Measurements from ENCODE around the gene PRR33. TPM values are rescaled to one million over a fixed set of nuclear protein-coding genes. Genes with fewer than 3 reads are reported as not detected.

Gene PRR33
- total and polyA plus RNA-seq, 10 of the 15 experiments (the other 5 are each of a cell fraction or from before 2014, with no cell fraction given) = 0.02 to 1.0 (median 0.38) TPM; not detected in 6

- no peak for TF ChIP-seq POLR2AphosphoS2 (IDR thresholded peaks at IDR 0.05; ENCODE audit: low read depth, low read length)
- no peak for TF ChIP-seq RELA (IDR thresholded peaks at IDR 0.05; ENCODE audit: borderline replicate concordance, partially characterized antibody)
- no peak for TF ChIP-seq MYB (IDR thresholded peaks at IDR 0.05; ENCODE audit: borderline replicate concordance, low read depth, low read length)
Observed at GRCh38 chr11:1843796-1844195, 47.9 kb downstream of the PRR33 start (continued).

DNA sequence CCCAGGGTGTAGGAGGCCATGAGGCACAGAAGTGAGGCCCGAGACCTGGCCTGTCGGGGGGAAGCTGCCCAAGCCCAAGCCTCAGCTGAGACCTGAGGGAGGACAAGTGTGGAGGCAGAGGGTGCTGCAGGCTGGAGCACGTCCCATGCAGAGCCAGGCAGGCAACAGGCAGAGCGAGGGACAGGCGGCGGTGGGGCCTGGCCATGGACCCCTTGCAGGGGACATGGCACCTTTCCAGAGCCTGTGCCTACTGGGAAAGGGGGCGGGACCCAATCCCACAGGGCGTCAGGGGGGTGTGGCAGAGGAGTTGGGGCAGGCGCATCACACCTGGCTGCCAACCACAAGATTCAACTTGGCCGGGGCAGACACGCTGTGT, 48.6 kb downstream of the PRR33 start:
- intact Hi-C loops (cut with micrococcal nuclease; ENCODE audit: unreplicated experiment) = no loop called here
- Histone ChIP-seq H2AFZ (ENCODE audit: control insufficient read depth, low read depth, low read length) (no peak overlapping the region), H4K20me1 (ENCODE audit: control insufficient read depth, insufficient read depth) (no peaks in the 10 kb centered on the region), H3K36me3 (ENCODE audit: control insufficient read depth in 2 of 2, insufficient read depth in 2 of 2, low read length in 1 of 2) (no peaks in the 10 kb centered on the region), H3K27me3 (replicated peaks in 1 of 2; ENCODE audit: control insufficient read depth in 2 of 2, insufficient read depth in 2 of 2, low read length in 1 of 2) (no peaks in the 10 kb centered on the region; a peak in 1 of 4 replicates), H3K9me3 (replicated peaks; ENCODE audit: control insufficient read depth, insufficient read depth, low read length) (no peaks in the 10 kb centered on the region), H3K9ac (ENCODE audit: control insufficient read depth, insufficient read depth, low read length) (no peak overlapping the region), H3K27ac (ENCODE audit: control insufficient read depth, insufficient read depth) (no peak overlapping the region), H3K4me1 (ENCODE audit: control insufficient read depth, insufficient read depth, low read length) (peaks cover 31% of the 10 kb centered on the region), H3K79me2 (ENCODE audit: control insufficient read depth, insufficient read depth, low read length) (no peaks in the 10 kb centered on the region), H3K4me2 (ENCODE audit: control insufficient read depth, insufficient read depth) (no peak overlapping the region), H3K4me3 (no peak overlapping the region)
- CTCF ChIA-PET = interaction anchor here (0.9 kb wide), 1 partner anchor 40 kb away, joined by 3 read pairs; no protein-coding TSS in a partner anchor
- no peak for TF ChIP-seq ZNF24 (IDR thresholded peaks at IDR 0.05)
- no peak for TF ChIP-seq MYB (IDR thresholded peaks at IDR 0.05; ENCODE audit: borderline replicate concordance, low read depth, low read length)
- no peak for TF ChIP-seq MYC (IDR thresholded peaks at IDR 0.05; ENCODE audit: insufficient read depth, insufficient read length, insufficient replicate concordance, low read length, severe bottlenecking)
- TF ChIP-seq STAT3 (IDR thresholded peaks at IDR 0.05; ENCODE audit: low read depth, low read length) = no peak
- SMC1A ChIA-PET (ENCODE audit: uncharacterized antibody, unreplicated experiment) = interaction anchor here (0.8 kb wide), 1 partner anchor 10 kb away, joined by 3 read pairs; the partner anchor contains the start of gene LSP1
- in situ Hi-C loops (cut with MboI) = no loop called here
- BruUV-seq (replicated peaks) = no TSS peak
- FAIRE-seq = no peak
- no peak for DNase-seq (ENCODE audit: low read depth, low spot score)
- ATAC-seq = no peak
- RAD21 ChIA-PET (ENCODE audit: unreplicated experiment) = no interaction called here
- WGBS (ENCODE audit: insufficient coverage, insufficient replicate concordance, low lambda C conversion rate, missing lambda C conversion rate) = 57% methylated on average over 11 of the region's 11 CpGs
- POLR2A ChIA-PET = no interaction called here
